ENCODE measurements around the gene FOXN1.

DNA sequence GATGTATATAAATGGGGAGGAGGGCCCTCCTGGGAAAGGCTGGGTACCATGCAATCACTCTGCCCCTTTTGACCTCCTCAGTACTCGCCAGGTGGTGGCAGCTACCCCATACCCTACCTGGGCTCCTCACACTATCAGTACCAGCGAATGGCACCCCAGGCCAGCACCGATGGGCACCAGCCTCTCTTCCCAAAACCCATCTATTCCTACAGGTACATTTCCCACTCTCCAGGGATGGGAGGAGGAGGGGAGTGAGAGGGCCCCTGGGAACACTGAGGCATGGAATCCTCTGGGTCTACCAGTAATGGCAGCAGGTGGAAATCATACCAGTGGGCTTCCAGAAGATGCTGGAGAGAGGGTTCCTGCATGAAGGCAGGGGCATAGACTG is 22.9 kb downstream of the FOXN1 start:
- TF ChIP-seq SMC3 (IDR thresholded peaks at IDR 0.05; ENCODE audit: low read depth, low read length) (no peak), POLR2A (IDR thresholded peaks at IDR 0.05; ENCODE audit: low read depth, low read length) (no peak), CHD1 (IDR thresholded peaks at IDR 0.05; ENCODE audit: low read depth, low read length) (no peak), CEBPB (IDR thresholded peaks at IDR 0.05; ENCODE audit: low read depth, low read length) (no peak), MAZ (IDR thresholded peaks at IDR 0.05; ENCODE audit: borderline replicate concordance, low read depth, low read length) (no peak), RFX5 (IDR thresholded peaks at IDR 0.05; ENCODE audit: low read depth, low read length) (no peak), RAD21 (IDR thresholded peaks at IDR 0.05; ENCODE audit: low read length) (no peak)
- TF ChIP-seq, protein P1, sequence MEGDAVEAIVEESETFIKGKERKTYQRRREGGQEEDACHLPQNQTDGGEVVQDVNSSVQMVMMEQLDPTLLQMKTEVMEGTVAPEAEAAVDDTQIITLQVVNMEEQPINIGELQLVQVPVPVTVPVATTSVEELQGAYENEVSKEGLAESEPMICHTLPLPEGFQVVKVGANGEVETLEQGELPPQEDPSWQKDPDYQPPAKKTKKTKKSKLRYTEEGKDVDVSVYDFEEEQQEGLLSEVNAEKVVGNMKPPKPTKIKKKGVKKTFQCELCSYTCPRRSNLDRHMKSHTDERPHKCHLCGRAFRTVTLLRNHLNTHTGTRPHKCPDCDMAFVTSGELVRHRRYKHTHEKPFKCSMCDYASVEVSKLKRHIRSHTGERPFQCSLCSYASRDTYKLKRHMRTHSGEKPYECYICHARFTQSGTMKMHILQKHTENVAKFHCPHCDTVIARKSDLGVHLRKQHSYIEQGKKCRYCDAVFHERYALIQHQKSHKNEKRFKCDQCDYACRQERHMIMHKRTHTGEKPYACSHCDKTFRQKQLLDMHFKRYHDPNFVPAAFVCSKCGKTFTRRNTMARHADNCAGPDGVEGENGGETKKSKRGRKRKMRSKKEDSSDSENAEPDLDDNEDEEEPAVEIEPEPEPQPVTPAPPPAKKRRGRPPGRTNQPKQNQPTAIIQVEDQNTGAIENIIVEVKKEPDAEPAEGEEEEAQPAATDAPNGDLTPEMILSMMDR (conservative IDR thresholded peaks at IDR 0.05; ENCODE audit: low read depth, low read length) = no peak
- TF ChIP-seq, protein P2, sequence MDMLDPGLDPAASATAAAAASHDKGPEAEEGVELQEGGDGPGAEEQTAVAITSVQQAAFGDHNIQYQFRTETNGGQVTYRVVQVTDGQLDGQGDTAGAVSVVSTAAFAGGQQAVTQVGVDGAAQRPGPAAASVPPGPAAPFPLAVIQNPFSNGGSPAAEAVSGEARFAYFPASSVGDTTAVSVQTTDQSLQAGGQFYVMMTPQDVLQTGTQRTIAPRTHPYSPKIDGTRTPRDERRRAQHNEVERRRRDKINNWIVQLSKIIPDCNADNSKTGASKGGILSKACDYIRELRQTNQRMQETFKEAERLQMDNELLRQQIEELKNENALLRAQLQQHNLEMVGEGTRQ (IDR thresholded peaks at IDR 0.05; ENCODE audit: low read depth, low read length) = no peak
- TF ChIP-seq, protein P3, sequence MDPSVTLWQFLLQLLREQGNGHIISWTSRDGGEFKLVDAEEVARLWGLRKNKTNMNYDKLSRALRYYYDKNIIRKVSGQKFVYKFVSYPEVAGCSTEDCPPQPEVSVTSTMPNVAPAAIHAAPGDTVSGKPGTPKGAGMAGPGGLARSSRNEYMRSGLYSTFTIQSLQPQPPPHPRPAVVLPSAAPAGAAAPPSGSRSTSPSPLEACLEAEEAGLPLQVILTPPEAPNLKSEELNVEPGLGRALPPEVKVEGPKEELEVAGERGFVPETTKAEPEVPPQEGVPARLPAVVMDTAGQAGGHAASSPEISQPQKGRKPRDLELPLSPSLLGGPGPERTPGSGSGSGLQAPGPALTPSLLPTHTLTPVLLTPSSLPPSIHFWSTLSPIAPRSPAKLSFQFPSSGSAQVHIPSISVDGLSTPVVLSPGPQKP (IDR thresholded peaks at IDR 0.05; ENCODE audit: borderline replicate concordance, low read depth, low read length) = no peak
